CD4-positive, alpha-beta T cell treated with Interleukin-21 for 1 hour (primary cell): Measurements from ENCODE around the gene MDM4.
"Not testable (repeated sequence)": the region's sequence is repeated elsewhere in the genome, so short reads cannot be mapped to it uniquely, and the experiment has no call there.

Experiments
- DNase-seq: peaks from one replicate; pipeline ENCODE4 v3.0.0-alpha.2; 2020

The MDM4 gene

DNA sequence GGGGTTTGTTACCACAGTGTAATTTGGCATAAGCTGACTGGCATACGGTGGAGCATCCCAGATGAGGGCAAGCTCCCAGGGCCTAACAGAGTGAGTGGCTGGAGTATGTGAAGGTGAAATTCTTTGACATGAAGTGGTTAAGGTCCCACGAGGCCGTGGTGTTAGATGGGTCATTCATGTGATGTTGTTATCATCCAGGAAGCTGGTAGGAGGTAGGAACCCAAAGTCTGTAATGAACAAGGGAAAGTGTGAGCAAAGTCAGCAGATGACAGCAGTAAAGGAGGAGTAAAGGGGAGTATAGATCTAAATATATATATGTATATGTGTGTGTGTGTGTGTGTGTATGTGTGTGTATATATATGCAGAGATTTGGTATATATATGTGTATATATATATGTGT lies 47.6 kb downstream of the MDM4 start:
- DNase-seq: no peak

- peak; percentile 44 for DNase-seq
These were observed 48.6 kb downstream of the MDM4 start for GRCh38 chr1:204564835-204565234.

DNA sequence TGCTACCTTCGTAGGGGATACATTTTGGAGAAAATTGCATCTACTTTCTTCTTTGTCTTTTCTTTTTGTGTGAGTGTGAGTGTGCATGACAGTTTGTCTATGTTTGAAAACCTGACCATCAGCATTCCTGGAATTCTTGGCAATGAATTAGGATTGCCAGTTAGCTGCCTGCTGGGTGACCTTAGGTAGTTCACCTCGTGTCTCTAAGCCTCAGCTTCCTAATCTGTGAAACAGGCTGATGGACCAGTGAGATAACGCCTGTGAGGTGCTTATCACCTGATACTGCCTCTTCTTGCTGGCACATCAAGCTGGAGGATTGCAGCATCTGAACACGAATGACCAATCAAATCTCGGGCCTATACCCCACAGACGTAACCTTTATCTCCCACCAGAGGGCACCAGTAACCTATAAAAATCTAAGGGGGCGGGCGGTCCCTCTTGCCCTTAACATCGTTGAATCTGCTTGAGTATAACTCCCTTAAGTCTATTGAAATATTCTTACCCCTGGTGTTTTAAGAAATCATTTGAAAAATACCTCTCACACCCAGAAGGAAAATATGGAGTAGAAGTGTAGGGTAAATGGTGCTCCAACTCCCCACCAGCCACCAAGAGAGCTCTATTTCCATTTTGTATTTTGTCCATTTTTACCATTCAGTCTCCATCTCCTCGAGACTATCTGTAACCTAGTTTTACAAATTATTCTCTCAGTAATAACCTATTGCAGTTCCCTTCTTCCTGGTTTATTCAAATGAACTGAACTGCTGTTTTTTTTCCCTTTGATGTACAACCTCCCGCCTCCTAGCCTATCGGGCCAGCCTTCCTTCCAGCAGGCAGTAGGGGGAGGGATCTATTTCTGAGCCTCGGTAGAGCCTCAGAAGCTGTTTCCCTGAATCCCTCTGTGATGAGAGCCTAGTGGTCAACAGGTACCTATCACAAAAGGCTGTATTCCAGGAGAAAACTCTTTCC lies 49.7 kb downstream of the MDM4 start:
- peak; percentile 83 for DNase-seq

- DNase-seq: no peak
These were observed 50.4 kb downstream of the MDM4 start for GRCh38 chr1:204566583-204566955.

GRCh38 chr1:204567071-204567470 lies 50.9 kb downstream of the MDM4 start:
- no peak for DNase-seq

GRCh38 chr1:204568576-204569315 lies 52.5 kb downstream of the MDM4 start:
- no peak for DNase-seq

DNA sequence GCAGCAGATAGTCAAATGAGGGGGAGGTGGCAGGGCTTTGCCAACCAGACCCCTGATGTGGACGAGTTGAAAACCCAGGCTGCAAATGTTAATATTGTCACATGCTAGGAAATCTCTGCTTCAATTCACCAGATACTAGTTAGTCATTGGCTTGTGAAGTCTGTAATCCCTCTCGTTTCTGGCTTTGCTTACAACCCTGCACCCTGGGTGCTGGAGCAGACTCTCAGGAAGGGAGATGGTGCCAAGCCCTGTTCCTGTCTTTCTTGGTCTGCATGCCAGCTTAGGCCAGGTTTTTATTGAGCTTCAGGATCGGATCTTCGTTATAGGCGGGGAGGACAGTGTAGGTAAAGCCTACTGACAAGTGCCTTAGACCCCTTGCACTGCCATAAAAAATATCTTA lies 53.3 kb downstream of the MDM4 start:
- no peak for DNase-seq

GRCh38 chr1:204570021-204570420 lies 53.8 kb downstream of the MDM4 start:
- DNase-seq: not testable (repeated sequence)

DNA sequence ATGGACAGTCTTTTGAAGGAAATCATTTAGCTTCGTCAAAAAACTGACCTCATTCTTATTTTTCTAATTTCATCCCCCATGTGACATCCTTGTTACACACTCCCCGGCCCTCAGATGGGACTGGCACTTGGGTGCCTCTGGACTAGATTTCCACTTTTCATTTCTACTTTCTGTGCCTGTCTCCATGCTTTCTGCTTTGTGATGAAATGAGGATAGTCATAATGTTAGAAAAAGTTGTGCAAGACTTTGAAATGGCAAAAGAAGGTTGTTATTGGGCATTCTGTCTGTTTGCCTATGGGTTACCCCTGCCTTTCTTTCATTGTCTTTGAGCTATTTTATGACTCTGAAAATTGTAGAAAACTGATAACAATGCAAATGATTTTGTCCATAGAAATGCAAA lies 54.9 kb downstream of the MDM4 start:
- DNase-seq: no peak

GRCh38 chr1:204571631-204572030 lies 55.4 kb downstream of the MDM4 start:
- DNase-seq: no peak

- DNase-seq: no peak
These were observed 57.0 kb downstream of the MDM4 start for GRCh38 chr1:204572923-204573922.

GRCh38 chr1:204574016-204574864 lies 58.0 kb downstream of the MDM4 start:
- no peak for DNase-seq

DNA sequence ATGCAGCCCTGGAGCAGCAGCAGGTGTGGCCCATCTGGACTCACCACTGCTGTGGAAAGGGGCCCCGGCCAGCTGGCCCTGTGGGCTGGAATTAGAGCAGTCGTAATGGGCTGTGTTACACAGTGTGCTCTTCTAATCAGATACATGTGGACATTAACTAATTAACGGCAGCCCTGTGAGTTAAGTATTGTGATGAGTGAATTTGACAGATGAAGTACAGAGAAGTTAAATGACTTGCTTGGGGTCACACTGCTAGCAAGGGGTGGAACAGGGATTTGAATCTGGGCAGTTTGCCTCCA lies 58.6 kb downstream of the MDM4 start:
- DNase-seq: no peak

DNA sequence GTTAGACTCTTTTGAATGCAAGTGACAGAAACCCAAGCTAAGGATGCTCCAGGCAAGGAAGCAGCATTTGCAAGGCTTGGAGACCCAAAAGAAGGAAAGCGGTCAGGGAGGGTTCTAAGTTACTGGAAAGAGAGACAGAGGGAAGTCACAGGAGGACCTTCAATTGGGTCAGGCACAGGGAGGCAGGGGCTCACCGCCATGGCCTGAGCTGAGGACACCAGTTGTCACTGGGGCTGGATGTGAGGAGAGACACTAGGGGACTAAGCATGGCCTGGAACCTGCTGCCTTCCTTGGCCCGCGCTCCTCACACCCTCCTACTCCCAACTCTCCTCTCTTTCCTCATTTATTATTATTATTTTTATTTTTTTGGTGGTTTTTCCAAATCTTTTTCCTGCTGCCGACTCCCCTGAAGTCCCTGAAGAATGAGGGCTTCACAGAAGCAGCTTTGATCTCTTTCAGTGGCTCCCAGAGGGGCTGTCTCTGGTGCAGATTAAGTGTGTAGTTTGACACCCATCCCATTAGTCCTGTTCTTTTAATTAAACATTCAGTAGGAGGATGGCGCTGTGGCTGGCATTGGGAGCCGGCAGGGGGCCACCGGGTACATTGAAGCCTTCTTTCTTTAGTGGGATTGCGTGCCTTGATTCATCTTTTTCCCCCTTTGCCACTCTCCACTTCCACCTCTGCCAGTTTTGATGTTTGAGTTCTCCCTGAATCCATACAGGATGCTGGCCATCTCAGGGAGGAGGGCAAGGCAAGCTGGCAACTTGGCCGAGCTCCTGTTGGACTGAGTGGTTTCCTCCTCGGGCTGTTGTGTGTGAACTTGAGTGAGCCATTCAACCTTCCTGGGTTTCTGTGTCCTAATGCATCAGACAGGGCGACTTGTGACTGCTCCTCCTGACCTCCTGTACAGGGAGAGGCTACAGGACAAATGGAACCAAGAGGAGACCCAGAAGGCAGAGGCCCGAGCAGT lies 59.3 kb downstream of the MDM4 start:
- DNase-seq: no peak

DNA sequence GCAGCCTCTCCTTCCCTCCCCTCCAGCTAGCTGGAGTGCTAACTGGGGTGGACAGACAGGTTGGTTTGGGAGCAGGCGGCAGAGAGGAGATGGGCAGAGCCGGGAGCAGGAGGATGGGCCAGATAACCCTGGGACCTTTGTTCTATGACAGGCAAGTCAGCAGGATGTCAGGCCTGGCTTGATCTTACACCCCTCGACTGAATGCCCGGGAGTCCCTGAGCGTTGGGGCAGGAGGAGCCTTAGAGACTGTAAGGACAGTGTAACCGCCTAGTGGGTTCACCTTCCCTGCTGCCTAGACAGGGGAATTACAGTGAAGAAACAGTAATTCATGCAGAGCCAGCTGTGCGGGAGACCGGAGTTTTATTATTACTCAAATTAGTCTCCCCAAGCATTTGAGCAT lies 60.2 kb downstream of the MDM4 start:
- no peak for DNase-seq

DNA sequence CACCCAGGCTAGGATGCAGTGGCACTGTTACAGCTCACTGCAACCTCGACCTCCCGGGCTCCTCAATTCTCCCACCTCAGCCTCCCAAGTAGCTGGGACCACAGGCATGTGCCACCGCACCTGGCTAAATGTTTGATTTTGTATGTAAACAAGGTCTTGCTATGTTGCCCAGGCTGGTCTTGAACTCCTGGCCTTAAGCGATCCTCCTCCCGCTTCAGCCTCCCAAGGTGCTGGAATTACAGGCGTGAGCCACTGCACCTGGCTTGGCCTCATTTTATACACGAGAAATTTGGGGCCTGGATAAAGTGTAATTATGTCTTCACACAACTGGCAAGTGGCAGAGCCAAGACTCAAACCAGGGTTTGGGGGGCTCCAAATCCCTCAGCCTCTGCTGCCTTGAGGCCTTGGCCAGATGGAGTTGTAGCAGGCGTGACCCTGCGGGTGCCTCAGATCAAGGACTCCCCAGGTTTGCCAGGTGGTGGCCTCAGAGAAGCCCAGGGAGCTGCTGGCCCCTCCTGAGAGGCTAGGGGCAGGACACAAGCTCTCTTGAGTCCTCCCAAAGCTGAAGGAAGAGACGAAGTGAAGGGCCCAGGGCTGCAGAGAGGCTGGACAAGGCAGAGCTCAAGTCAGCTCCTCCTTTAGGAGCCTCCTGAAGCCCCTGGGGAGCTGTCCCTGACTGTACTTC lies 61.7 kb downstream of the MDM4 start:
- DNase-seq: no peak

DNA sequence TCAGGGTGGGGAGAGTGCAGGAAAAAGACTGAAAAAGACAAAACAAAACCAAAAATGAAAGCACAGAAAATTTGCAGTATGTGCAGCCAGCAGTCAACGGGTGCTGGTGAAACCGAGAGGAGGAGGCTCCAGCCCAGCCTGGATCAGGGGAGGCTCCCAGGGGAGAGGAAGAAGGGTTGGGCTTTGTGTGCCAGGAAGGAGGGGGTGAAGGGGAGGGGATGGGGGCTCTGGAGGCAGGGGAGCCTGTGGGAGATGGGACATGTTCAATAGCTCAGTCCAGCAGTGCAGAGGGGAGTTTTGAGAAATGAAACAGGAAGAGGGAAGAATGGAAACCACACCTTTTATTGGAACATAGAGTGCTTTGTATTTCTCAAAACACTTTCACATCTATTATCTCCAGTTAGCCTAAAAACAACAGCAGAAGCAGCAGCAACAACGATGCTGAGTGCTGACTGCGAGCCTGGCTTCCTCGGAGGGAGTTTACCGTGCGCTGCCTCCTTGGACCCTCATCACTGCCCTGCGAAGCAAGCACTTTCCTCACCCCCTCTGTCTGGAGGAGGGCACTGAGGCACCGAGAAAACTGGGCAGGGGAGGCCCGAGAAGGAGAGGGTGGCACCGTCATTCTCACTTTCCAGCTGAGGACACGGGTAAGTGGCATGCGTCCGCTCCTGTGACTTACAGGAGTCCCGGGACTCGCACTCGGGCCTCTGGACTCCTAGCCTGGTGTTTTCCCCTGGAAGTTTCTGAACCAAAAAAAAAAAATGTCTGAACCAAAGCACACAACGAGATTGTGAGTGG lies 62.9 kb downstream of the MDM4 start:
- peak; percentile 22 for DNase-seq

- no peak for DNase-seq
These were observed 63.5 kb downstream of the MDM4 start for GRCh38 chr1:204579681-204580080.

GRCh38 chr1:204580862-204581261 lies 64.7 kb downstream of the MDM4 start:
- DNase-seq: no peak
